ENCODE results near the gene KCP.
A peak's percentile ranks its signal among the peaks of the same experiment; 100 is the strongest.

KCP gene

DNA sequence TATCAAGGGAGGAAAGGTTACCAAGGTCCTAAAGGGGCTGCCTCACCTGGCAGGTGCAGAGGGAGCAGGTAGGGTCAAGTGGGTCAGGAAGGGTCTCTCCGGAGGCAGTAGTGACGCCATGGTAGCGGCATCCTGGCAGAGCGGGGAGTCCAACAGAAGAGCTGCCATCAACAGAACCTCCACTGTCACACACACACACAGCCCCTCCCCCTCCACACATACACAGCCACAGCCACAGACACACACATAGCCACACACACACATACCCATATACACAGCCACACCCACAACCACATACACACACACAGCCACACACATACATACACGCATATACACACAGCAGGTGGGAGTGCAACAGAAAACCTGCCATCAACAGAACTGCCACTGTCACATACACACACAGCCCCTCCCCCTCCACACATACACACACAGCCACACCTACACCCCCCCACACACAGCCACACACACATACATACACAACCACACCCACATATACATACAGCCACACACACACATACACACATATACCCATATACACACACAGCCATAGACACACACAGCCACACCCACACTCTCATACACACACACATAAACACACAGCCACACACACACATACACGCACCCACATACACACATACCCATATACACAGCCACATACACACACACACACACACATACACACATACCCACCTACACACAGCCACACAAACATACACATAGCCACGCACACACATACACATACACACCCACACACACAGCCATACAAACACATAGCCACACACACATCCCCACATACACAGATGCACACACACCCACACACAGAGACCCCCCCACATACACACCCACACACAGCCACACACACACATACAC, 23.1 kb downstream of the KCP start:
- no peak for DNase-seq (ENCODE audit: low read depth in 2 of 2)

DNA sequence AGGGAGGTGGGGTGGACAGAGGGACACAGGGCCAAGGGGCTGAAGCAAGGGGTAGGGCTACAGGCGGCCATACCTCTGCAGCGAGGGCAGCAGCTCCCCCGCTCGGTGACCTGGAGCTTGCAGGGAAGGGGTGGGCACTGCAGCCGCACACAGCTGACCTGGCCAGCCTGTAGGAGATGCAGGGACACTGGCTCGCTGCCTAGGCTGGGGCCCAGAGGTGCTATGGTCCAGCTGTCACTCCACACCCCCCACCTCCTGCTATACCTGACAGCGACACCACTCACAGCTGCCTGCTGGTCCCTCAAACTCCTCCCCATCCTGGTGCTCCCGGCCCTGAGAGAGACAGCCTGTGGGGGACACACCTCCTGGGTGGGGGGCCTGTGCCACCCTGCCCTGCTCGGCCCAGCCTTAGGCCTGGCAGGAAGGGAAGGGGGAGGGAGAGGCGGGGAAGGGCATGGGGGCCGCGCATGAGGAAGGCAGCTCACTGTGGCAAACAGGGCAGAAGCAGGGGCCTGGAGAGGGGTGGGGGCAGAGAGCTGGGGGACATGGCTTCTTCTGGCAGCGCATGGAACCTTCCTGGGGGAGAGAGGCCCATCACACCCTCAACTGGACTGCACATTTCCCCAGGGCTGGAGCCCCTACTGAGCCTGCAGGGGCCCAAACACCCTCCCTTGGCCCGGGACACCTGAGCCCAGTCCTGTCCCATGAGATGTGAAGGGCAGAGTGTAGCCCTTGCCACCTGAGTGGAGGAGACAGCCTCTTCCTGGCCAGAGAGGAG, 23.9 kb downstream of the KCP start:
- no peak for DNase-seq (ENCODE audit: low read depth in 2 of 2)

DNA sequence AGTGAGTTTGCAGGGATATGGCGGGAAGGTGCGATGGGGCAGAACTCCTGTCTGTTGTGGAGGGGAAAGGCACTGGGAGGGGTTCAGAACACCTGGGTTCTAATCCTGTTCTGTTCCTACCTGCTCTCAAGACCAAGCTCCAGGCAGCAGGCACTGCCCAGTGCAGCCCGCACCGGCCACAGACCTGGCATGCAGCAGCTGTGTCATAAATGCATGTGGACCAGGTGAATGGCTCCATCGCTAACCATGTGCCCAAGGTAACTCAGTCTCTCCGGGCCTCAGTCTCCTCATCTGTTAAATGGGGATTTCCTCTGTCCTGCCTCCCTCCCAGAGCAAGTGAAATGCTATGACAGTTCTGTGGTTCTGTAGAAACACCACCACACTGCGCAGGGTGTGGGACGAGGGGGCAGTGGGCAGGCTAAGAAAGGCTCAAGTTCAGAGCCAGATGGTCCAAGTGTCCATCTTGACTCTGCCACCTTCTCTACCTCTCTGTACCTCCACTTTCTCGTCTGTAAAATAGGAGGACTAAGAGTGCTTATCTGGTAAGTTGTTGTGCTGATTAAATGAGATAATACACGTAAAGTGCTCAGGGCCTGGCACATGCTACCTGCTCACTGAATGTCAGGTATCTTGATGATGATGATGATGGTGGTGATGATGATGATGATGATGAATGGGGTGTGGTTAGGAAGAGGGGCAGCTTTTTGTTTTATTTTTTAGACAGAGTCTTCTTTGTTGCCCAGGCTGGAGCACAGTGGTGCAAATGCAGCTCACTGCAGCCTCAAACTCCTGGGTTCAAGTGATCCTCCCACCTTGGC, 24.9 kb downstream of the KCP start:
- DNase-seq (ENCODE audit: low read depth in 2 of 2): no peak

- DNase-seq (ENCODE audit: low read depth in 2 of 2): no peak
Observed at GRCh38 chr7:128884561-128885369, 25.7 kb downstream of the KCP start.

DNA sequence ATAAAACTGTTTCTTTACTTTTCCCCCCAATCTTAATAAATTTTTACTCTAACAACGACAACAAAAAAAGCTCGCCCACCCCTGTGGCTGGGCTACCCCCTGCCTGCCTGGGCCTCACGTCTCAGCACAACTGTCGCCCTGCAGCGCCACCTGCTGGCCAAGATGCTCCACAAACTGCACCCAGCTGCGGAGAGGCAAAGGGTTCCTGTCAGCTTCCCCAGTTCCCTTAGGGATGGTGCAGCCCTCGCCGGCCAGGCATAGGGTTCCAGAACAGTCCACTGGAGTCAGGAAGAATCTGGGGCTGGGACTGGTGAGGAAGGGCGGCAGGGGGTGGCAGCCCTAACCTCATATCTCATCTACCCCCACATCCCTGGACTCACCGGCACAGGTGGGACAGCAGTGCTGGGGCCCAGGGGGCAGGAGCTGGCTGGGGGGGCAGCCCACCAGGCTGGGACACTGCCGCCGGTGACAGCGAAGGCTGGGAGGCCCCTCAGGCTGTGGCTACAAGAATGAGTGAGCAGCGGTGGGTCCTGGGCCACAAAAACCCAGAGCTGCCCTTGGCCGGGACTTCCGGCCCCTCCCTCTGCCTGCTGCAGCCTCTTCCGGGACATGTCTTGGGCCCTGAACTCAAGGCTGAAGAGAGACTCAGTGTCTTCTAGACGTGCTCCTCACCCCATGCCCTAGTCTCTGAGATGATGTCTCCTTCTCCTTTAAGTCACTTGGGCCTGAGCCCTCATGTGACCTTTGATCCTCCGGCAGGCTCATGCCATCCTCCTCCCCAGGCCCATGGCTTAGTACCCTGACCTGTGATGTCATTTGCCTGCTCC, 26.7 kb downstream of the KCP start:
- peak; percentile 76 to 83 for DNase-seq (ENCODE audit: low read depth in 2 of 2)

DNA sequence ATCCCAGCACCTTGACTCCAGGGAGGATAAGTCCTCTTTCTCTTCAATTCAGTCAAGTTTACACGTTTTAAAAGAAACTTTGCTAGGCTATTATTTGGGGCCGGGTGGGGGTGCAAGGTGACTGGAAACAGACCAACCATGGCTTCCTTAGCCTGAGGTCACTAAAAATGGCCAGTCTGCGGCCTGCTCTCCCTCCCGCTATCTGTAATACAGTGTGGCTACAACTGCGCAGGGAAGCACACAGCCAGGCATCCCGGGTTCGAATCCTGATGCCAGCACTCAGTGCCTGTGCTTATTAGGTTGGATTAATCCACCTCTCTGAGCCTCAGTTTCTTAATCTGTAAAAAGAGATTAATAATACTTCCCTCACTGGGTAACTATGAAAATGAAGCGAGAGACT, 28.4 kb downstream of the KCP start:
- DNase-seq (ENCODE audit: low read depth in 2 of 2): no peak

DNA sequence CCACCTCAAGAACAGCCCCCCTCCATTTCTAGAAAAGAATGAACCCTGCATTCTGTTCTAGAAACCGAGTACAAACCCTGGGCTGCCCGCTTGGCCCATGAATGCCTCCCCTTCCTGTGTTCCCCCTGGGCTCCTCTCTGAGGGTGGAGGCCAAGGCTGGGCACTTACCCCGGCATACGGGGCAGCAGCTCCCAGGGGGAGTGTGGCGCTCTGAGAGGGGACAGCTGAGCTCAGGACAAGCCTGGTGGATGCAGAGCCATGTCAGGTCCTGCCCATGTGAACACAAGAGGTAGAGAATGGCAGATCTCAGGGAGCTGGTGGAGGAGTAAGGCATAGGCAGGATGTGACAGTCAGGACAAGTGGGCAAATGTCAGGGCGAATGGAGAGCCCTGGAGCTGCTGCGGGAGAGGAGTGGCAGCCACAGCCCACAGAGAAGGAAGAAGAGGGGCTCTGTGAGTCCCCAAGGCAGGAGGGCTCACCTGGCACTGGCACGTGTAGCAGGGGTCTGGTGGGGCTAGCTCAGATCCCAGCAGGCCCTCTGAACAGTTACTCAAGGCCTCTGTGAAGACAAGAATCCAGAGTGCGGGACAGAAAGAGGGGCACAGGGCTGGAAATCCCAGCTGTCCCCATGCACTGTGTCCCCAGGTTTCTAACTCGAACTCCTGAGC, 28.9 kb downstream of the KCP start:
- no peak for DNase-seq (ENCODE audit: low read depth in 2 of 2)

DNA sequence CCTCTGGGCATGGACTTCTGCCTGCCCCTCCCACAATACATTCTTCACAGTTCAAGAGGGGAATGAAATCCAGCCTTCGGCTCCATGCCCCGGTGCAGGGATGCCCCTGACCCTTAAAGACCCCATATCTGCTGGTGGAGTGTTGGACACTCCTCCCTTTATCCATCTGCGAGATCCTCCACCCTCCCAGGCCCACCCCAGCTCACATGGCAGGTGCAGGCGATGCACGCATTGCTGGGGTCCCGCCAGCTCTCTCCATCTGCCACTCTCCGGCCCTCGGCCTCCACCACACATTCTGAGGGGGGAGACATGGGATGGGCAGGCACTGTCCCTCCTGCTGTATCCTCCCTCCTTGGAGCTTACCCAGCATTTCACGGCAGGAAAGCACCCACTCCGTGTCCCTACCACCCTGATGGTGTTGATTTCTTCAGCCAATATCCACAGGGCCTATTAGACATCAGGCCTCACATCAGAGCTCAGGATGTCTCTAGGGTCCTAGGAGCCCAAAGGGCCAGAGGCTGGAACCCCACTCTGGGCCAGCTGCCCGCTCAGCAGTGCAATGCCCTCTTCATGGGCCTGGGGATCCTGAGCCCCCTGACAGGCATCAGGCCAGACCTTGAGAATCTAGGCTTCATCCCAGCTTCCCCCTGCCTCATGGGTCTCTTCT, 29.6 kb downstream of the KCP start:
- no peak for DNase-seq (ENCODE audit: low read depth in 2 of 2)

- DNase-seq (ENCODE audit: low read depth in 2 of 2): no peak
Observed at GRCh38 chr7:128879939-128880746, 30.4 kb downstream of the KCP start.

- no peak for DNase-seq (ENCODE audit: low read depth in 2 of 2)
Observed at GRCh38 chr7:128879461-128879938, 31.0 kb downstream of the KCP start.

- no peak for DNase-seq (ENCODE audit: low read depth in 2 of 2)
Observed at GRCh38 chr7:128878226-128879105, 32.0 kb downstream of the KCP start.

DNA sequence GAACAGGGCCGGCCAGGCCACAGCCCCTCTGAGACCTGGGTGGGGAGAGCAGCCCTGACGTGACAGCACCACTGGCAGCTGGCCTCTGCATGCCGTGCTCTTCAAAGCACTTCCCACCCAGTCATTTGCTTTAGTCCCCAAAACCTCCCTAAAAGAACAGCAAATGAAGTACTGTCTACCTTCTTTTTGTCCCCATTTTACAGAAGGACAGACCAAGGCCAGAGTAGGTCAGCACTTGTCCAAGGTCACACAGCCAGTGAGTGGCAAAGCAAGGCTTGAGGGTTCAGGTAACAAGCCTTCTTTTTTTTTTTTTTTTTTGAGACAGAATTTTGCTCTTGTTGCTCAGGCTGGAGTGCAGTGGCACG, 32.8 kb downstream of the KCP start:
- no peak for DNase-seq (ENCODE audit: low read depth in 2 of 2)

DNA sequence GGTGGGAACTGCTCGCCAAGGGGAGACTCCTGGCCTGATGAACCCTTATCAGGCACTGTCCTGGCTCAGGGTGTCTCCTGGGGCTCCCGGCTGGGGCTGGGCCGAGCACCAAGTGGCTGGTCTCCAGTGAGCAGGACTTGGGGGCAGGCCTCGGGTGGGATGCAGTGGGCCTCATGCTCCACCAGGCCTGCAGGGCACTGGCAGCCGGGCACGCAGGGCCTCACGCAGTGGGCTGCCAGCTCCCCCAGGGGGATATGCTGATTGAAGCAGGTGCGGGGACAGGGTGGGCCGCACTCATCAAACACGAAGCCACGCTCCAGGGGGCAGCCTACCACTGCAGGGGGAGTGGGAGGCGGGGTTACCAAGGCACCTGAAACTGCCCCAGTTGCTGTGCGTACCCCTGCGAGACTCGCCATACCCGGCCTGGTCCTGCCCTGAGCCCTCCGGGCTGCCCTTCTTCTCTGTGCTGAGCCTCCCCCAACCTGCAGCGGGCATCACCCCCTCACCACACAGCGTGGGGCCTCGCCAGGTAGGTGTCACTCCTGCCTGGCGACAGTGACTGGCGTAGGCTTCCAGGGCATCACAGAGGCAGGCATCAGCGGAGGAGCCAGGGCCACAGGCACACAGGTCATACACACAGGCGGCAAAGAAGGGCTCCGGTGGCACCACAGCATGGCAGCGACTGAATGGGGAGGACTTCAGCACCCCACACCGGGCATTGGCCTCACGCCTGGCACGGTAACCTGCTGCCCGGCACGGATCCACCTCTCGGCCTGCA, 33.3 kb downstream of the KCP start:
- no peak for DNase-seq (ENCODE audit: low read depth in 2 of 2)

GRCh38 chr7:128876586-128876977, 33.9 kb downstream of the KCP start:
- DNase-seq (ENCODE audit: low read depth in 2 of 2): no peak

DNA sequence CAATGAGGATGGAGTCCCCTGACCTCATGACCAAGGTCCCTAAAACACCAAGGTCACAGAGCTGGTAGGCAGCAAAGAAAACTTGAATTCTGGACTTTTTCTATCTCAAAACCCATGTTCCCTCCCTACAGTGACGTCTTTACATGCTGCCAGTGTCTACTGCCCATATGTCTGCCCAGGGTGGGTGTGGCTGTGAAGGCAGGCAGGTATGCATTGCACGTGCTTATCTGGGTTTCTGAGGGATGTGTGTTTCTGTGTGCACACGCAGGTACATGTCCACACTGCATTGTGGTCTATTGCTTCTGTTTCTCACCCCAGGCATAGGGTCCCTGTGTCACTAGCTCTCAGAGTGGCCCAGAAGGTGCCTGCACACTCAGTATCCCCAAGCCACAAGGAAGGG, 34.4 kb downstream of the KCP start:
- DNase-seq (ENCODE audit: low read depth in 2 of 2): no peak

DNA sequence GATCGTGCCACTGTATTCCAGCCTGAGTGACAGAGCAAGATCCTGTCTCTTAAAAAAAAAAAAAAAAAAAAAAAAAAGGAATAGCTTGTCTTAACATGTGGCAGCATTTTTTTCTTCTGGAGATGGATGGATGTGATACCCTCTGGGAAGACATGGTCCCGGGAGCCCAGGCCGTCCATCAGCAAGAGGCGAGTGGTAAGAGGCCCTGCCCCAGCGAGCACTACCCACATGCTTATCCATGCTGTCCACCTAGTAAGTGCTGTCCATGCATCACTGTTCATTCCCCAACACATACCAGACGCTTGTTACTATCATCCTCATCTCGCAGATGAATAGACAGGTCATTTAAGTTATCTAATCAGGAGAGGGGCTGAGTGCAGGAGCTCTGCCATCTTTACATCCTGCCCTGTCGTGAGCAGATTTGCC, 35.0 kb downstream of the KCP start:
- DNase-seq (ENCODE audit: low read depth in 2 of 2): no peak
